AG09309 (cell line): ENCODE results near the gene KPNB1.
"Not testable (repeated sequence)": the region's sequence is repeated elsewhere in the genome, so short reads cannot be mapped to it uniquely, and the experiment has no call there.

Experiments used
- DNase-seq: peaks from one replicate; pipeline ENCODE4 v3.0.0-alpha.2; 2010; ENCODE audit warnings: low read depth
- H3K4me3 ChIP-seq: 2 replicates; pipeline ENCODE4 v1.5.1; 2011; ENCODE audit warnings: mild to moderate bottlenecking, low read depth, low read length, moderate library complexity; ENCODE audit not compliant: control insufficient read depth
- TF ChIP-seq, protein P1 (sequence below): IDR thresholded peaks from 2 replicates; pipeline ENCODE4 v1.5.1; 2011; ENCODE audit warnings: mild to moderate bottlenecking, low read depth, low read length, inconsistent platforms; ENCODE audit not compliant: insufficient read depth, control insufficient read depth; ENCODE audit errors: missing control alignments

KPNB1 gene

DNA sequence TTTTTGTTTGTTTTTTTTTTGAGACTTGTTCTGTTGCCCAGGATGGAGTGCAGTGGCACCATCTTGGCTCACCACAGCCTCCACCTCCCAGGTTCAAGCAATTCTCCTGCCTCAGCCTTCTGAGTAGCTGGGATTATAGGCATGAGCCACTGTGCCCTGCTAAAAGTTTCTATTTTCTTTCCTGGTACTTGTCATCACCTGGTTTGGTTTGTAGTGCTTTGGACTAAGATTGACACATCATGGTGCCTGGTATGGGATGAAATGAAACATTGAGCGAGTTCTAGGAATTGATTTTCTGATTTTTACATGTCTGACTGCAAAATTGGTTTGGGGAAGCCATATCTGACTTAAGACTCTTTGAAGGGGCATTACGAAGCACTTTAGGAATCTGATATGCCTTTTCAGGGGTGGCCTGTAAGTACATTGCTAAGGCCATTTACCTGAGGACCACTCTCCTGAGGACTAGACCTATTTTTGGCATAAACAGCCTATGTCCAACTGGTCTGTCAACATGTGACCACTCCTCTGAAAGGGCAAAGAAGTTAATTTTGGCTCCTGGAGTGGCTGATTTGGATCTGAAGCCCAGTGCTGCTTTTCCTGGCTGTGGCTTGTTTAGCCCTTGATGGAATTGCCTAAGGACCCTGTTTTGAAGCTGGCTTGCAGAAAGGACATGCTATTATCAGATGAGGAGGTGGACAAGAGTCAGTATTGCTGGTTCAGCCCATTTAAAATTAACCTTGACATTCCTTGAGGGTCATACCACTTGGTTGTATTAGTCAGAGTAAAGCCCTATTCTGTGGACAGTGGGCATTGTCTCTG lies 25.9 kb downstream of the KPNB1 start:
- H3K4me3 ChIP-seq, result no peak overlapping the region
- TF ChIP-seq, protein P1, sequence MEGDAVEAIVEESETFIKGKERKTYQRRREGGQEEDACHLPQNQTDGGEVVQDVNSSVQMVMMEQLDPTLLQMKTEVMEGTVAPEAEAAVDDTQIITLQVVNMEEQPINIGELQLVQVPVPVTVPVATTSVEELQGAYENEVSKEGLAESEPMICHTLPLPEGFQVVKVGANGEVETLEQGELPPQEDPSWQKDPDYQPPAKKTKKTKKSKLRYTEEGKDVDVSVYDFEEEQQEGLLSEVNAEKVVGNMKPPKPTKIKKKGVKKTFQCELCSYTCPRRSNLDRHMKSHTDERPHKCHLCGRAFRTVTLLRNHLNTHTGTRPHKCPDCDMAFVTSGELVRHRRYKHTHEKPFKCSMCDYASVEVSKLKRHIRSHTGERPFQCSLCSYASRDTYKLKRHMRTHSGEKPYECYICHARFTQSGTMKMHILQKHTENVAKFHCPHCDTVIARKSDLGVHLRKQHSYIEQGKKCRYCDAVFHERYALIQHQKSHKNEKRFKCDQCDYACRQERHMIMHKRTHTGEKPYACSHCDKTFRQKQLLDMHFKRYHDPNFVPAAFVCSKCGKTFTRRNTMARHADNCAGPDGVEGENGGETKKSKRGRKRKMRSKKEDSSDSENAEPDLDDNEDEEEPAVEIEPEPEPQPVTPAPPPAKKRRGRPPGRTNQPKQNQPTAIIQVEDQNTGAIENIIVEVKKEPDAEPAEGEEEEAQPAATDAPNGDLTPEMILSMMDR, result no peak
- no peak for DNase-seq

DNA sequence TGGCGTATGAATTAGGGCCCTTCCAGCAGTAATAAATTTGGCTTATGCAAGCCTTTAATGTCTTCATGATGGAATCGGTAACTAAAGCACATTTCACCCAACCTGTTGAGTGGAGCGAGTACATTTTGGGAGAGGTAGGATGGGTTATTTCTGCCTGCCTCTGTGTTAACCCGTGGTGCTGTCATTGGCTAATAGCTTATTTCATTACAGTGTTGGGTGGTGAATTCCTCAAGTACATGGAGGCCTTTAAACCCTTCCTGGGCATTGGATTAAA lies 26.4 kb downstream of the KPNB1 start:
- no peak for DNase-seq
- H3K4me3 ChIP-seq, result no peak overlapping the region
- TF ChIP-seq, protein P1, result no peak

DNA sequence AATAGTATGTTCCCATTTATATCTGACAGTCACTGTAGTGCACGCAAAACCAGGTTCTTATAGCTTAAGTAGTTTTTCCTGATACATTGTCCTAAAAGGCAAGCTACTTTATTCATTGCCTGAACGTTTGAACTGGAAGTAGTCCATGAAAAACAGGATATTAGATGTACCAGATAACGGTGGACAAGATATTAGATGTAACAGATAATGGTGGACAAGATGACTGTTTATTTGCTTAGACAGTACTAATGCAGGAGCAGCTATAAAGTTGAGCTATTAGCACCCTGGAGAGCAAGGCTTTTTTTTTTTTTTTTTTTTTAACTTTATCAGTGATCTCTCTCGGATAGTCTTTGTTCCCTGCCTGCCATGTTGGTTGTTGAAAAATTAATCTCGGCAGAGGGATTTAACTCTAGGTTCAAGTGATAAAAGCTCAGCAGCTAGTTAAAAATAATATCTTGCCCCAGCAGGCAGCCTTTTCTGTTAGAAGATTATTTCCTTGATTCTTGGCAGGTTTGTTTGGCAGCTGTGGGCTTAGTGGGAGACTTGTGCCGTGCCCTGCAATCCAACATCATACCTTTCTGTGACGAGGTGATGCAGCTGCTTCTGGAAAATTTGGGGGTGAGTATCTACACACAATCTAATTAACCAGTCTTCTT lies 26.9 kb downstream of the KPNB1 start:
- TF ChIP-seq, protein P1, result no peak
- H3K4me3 ChIP-seq, result no peak overlapping the region
- no peak for DNase-seq

DNA sequence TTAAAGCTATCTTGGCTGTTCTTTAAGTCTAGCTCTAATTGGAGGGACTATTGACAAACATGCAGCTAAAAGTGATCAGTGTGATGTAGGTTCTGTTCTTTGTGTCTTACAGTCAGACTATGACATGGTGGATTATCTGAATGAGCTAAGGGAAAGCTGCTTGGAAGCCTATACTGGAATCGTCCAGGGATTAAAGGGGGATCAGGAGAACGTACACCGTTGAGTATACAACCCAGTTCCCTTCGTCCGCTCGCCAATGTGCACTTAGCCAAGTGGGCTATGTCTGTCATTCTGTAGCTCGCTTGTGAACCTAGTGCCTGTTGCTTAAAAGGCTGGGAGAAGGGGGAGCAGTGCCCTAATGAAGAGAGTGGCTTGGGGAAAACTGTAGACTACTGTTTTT lies 28.5 kb downstream of the KPNB1 start:
- TF ChIP-seq, protein P1, result no peak
- H3K4me3 ChIP-seq, result no peak overlapping the region

DNA sequence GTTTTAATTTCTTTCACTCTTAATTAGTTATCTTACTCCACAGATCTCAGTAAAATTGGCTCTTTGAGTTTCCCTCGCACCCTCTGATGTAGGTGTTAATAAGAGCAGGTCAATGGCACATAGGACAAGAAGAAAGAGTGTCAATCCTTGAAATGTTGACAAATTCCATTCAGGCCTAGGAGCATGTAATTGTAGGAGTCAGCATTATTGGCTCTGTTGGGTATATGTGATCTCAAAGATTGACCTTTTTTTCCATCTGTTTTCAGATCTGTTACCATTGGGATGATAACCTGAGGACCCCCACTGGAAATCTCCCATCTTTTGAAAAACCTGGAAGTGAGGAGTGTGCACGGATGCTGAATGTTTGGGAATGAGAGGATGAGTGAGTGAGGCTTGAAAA lies 32.4 kb downstream of the KPNB1 start:
- TF ChIP-seq, protein P1, result no peak
- no peak overlapping the region for H3K4me3 ChIP-seq
- no peak for DNase-seq

More for the DNA sequence above, 28.5 kb downstream of the KPNB1 start:
- no peak for DNase-seq

DNA sequence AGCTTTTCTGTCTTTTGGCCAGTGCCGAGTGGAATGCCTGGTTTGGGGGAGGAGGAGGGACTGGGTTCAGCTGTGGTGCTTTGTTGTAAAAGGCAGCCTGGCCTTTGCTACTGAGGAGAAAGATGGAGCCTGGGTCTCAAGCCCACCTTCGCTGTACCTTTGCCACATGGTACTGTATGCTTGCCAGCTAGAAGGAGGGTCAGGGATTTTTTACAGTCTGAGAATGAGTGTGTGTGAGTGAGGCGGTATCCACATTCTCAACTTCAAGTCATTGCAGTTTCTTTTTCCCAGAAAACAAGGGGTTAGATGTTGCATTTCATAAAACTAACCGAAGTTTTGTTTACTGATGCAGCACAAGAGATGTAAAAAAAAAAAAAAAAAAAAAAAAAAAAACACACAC lies 33.0 kb downstream of the KPNB1 start:
- not testable (repeated sequence) for DNase-seq, H3K4me3 ChIP-seq

DNA sequence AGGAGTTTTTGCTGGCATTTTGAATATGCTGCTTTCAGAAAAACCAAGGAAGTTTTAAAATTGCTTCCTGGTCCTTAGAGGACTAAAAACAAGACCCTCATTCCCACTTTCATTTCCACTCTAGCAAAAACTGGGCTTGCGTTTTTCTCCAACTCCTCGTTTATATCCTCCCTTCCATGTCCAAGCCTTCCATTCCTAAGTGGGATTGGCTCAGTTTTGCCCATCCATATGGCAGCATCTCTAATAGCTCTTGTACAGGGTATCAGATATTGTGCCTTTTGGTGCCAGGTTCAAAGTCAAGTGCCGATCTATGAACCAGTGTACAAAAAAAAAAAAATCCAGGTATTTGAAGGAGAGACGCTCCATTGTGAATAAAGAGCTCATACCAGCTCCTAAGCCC lies 34.3 kb downstream of the KPNB1 start:
- DNase-seq, result no peak
- TF ChIP-seq, protein P1, result no peak
- no peak overlapping the region for H3K4me3 ChIP-seq
